ENCODE results near the gene GGCX.

GGCX gene

DNA sequence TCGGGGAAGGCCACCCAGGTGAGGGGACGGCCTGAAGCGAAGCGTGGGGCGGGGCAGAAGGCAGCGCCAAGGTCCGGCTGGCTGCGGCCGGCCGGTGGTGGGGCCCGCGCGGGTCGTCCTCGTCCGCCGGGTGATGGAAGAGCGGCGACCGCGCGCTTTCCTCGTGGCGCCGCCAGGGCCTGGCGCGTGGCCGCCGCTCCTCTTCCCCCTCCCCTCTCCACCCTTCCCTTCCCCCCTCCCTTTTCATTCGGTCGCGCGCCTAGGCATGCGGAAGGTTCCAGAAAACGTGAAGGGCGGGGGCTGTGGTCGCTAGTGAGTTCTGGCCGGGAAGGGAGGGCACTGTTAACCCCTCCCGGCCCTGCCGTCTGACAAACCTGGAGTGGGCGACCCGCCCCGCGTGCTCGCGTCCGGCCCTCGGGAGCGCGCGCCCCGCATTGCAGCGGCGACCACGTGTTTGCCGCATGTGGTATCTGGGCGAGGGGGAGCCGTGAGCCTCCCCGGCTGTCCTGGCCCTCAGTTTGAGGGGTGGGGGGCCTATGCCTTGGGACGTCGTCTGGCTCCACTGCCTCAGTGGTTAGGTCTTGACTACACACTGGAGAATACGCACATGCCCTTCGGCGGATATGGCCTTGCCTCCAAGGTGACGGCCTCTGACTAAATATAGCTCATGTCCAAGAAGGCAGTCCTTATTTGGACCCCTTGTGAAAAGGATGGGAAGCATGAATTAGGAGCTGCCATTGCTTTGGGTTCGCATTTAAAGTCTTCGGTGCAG is 21.7 kb downstream of the GGCX start:
- peak; percentile 84 for DNase-seq

DNA sequence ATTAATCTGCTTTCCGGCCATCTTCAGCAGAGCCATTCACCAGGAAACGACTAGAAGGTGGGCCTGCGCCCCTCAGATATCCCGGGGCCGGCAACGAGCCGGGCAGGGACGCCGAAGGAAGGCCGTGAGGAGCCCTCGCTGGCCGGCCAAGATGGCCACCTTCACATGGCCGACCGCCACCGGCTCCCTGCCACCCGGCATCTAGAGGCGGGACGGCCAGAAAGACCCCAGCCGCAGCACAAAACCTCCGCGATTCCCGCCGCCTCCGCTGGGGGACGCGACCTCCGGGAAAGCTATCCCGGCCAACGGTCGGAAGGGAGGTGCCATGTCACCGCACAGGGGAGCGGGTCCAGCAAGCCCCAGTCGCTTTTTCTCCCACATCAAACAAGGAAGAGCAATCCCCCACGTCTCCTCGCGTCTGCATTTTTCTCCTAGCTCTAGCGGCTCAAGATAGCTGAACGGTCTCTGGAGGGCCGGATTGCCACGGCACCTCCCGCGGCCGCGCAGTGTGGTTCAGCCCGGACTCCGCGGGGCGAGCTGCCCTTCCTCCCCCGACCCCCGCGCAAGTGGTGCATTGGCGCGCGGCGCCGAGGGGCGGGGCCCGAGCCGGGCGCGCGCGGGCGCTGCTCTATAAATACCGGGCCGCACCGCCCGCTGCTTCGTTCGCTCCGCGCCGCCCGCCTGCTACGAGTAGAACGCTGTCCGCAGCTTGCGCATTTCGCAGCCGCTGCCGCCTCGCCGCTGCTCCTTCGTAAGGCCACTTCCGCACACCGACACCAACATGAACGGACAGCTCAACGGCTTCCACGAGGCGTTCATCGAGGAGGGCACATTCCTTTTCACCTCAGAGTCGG is 22.6 kb downstream of the GGCX start, which contains the start of gene MAT2A:
TSS of gene MAT2A (plus strand) at position 662 of the 854 bp plus-strand sequence. CDS start at position 782, 120 bp downstream.
- DNase-seq: peak; percentile 95

DNA sequence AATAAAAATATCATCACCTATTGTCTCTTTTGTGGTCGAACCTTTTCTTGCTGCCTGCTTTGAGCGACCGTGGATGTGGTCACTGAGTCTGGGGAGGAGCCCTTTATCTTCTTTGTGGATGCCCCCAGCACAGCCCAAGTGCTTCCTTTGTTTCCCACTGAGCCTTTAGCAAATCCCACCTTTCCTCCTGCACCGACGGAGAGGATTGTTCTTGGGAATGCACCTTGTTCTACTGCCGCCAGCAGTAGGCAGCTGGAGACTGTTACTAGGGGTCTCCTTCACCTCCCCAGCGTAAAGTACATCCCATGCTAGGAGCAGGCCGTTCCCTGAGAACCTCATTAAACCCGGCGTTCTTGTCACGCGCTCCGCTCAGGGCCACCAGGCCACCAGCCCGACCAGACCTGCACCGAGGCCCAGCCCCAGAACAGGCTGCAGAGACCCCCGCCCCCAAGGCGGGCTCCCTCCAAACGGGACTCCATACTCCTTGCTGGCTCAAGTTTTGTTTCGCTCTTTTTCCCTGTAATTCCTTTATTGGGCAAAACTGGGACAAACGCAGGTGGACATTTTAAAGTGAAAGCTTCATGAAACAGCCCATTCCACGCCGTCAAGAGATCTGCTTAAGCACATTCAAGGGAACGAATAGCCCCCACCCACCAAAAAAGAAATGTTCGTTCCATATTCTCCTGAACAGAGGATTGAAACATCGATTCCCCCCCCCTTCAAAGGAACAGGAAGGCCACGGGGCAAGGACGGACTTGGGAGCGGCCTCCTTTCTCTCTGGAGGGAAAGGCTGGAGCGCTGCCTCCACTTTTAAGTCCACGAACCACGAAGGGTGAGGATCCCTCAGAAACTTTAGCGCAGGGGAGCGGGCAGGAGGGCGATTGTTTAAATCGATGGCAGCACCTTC is 23.4 kb downstream of the GGCX start:
- peak; percentile 64 for DNase-seq

DNA sequence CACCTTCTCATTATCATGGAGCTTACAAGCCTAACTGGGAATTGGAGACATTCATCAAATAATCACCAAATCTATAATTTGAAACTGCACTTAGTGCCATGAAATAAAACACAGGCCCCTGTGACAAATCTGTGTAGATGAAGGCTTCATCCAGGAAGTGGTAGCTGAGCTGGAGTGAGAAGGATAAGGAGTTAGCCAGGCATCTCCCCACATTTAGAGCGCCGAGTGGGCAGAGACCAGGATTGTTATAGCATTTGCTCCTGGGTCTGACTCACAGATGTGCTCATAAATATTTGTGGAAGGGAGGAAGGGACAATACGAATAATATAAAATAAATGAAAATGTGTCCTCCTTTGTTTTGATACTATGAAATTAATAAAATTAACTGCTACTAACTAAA is 24.8 kb downstream of the GGCX start:
- no peak for DNase-seq

DNA sequence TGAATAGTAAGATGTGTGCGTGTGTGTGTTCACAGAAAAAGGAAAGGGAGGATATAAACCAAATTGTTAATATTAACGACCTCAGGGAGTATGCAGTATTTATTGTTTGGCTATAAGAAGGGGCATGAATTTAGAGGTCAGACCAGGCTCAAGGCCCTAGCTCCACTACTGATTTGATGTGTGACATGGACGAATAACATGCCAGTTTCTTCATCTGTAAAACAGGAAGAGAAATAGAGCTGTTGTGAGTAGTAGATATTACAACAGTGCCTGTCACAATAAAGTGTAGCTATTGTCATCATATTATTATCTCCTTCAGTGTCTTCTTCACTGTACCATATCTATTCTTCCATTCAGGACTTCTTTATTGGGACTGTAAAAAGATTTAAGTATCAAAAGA is 26.4 kb downstream of the GGCX start:
- DNase-seq: no peak

DNA sequence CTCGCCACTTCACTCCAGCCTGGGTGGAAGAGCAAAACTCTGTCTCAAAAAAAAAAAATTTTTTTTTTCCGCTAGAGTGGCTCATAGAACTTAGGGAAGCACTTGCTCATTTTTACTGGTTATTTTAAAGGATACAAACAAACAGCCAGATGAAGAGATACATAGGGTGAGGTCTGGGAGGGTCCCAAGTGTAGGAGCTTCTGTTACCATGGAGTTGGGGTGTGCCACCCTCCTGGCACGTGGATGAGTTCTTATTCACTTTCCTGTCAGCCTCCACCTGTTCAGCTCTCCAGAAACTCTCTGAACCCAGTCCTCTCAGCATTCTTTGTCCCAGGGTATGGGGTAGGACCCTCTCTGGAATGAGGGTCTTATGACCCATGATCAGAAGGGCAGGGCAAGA is 27.2 kb downstream of the GGCX start:
- no peak for DNase-seq

DNA sequence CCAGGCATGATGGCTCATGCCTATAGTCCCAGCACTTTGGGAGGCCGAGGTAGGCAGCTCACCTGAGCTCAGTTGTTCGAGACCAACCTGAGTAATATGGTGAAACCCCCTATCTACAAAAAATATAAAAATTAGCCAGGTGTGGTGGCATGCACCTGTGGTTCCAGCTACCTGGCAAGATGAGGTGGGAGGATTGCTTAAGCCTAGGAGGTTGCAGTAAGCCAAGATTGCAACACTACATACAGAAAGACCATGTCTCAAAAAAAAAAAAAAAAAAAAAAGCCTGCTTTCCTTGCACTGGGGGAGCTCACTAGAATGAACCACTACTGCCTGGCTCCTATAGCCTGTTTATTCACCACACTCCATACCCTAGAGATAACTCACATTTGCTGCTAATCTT is 29.7 kb downstream of the GGCX start:
- no peak for DNase-seq

DNA sequence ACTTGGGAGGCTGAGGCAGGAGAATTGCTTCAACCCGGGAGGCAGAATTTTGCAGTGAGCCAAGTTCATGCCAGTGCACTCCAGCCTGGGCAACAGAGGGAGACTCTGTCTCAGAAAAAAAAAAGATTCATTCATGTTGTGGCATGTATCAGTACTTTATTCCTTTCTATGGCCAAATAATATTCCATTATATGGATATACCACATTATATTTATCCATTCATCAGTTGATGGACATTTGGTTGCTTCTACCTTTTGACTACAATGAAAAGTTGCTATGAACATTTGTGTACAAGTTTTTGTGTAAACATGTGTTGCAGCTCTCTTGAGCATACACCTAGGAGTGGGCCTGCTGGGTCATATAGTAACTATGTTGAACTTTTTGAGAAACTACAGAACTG is 31.5 kb downstream of the GGCX start:
- DNase-seq: no peak

- no peak for DNase-seq
Observed at GRCh38 chr2:85528355-85528754, 32.9 kb downstream of the GGCX start.

DNA sequence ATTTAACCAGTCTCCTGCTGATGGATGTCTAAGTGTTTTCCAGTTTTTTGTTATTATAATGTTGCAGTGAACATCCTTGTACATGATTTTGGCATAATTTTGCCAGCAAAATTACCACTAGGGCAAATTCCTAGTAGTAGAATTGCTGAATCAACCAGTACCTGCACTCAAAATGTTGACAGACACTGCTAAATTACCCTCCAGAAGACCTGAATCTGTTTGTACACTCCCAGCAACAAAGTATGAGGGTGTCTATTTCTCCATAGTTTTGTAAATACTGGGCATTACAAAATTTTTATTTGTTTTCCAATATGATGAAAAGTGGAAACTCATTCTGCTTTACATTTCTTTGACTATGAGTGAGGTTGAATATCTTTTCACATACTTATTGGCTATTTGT is 33.5 kb downstream of the GGCX start:
- DNase-seq: no peak

DNA sequence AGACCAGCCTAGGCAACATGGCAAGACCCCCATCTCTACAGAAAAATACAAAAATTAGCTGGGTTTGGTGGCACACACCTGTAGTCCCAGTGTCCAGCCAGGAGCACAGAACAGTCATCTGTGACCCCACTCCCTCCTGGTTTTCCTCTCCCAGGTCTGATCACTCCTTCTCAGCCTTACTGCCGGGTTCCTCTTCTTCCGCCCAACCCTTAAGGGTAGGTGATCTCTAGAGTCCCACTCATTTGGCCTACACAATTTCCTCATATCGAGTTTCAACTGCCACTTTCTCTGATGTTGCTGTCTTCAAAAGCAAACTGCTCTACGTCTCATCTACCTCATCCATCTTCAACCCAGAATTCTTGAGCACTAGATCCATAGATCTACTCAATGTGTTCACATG is 35.7 kb downstream of the GGCX start:
- no peak for DNase-seq

GRCh38 chr2:85525029-85525428 is 36.3 kb downstream of the GGCX start:
- DNase-seq: no peak

DNA sequence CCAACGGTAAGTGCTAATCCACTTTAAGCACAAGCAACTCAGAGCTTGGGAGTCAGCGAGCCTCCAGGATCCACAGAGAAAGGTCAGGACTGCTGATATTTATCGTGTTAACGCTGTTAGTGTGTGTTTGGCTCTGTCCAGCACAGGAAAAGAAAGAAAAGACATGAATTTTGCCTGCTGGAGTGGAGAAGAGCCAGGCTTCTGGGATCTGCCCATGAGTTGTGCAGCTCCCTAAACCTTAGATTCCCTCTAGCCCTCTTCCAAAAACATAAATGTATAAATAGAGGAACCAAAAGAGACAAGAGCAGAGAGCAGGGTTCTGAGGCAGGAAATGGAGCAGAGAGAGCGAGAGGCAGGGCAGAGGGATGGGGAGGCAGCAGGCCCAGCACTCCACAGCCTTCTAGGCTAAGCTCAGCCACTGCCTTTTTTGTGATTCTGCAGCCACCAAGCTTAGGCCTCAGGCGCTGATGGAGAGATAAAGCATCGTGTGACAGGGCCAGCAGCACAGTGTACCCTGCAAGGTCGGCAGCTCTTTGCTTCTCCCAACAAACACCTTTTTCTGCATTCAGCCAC is 36.9 kb downstream of the GGCX start:
- no peak for DNase-seq

- no peak for DNase-seq
Observed at GRCh38 chr2:85523903-85524335, 37.4 kb downstream of the GGCX start.

GRCh38 chr2:85523062-85523902 is 38.0 kb downstream of the GGCX start:
- no peak for DNase-seq

DNA sequence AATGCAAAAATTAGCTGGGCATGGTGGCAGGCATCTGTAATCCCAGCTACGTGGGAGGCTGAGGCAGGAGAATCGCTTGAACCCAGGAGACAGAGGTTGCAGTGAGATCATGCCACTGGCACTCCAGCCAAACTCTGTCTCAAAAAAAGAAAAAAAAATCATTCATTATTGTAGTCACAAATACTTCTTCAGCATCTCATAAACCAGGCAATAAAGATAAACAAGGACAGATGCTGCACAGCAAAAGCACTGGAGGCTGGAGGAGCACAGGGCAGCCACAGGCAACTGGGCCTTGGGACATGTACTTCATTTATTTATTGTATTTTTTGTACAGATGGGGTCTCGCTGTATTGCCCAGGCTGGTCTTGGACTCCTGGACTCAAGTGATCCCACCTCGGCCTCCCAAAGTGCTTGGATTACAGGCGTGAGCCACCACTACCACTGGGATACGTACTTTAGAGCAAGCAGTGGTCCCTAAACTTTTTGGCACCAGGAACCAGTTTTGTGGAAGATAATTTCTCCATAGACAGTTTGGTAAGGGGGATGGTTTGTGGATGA is 39.1 kb downstream of the GGCX start:
- no peak for DNase-seq

- no peak for DNase-seq
Observed at GRCh38 chr2:85516653-85517389, 44.5 kb downstream of the GGCX start.

GRCh38 chr2:85514323-85514722 is 47.0 kb downstream of the GGCX start:
- DNase-seq: no peak

- no peak for DNase-seq
Observed at GRCh38 chr2:85511008-85511811, 50.1 kb downstream of the GGCX start.

- no peak for DNase-seq
Observed at GRCh38 chr2:85506768-85507181, 54.5 kb downstream of the GGCX start.
